Liver (tissue), 3 donors: ENCODE data around the gene MRTFB.
A peak's percentile ranks its signal among the peaks of the same experiment; 100 is the strongest.

Experiments used
- CTCF ChIP-seq: fragments of 150-350 bp; IDR thresholded peaks from 2 replicates; pipeline ENCODE4 v1.5.1; 2017; ENCODE audit warnings: improper control_type of control experiment, low read depth, low read length; ENCODE audit not compliant: missing input control
- EGR1 ChIP-seq, 2 donors: IDR thresholded peaks; 2 replicates each; pipeline ENCODE4 v1.6.1; 2016 to 2018; ENCODE audit warnings: antibody characterized with exemption in 2 of 2, low read depth in 2 of 2
- GABPA ChIP-seq, 2 donors: IDR thresholded peaks in 1 of 2; conservative IDR thresholded peaks in 1 of 2; 2 replicates each; pipeline ENCODE4 v1.6.1; 2016; ENCODE audit warnings: antibody characterized with exemption in 2 of 2, mild to moderate bottlenecking in 1 of 2, moderate library complexity in 1 of 2
- RAD21 ChIP-seq, 2 donors: IDR thresholded peaks; 2 replicates each; pipeline ENCODE4 v1.6.1; 2016; ENCODE audit warnings: antibody characterized with exemption in 2 of 2, mild to moderate bottlenecking in 2 of 2
- REST ChIP-seq: IDR thresholded peaks from 2 replicates; pipeline ENCODE4 v1.6.1; 2016; ENCODE audit warnings: antibody characterized with exemption, mild to moderate bottlenecking
- SP1 ChIP-seq: IDR thresholded peaks from 2 replicates; pipeline ENCODE4 v1.6.1; 2018; ENCODE audit warnings: antibody characterized with exemption, mild to moderate bottlenecking
- TAF1 ChIP-seq: conservative IDR thresholded peaks from 2 replicates; pipeline ENCODE4 v1.6.1; 2016; ENCODE audit warnings: antibody characterized with exemption, mild to moderate bottlenecking
- YY1 ChIP-seq: IDR thresholded peaks from 2 replicates; pipeline ENCODE4 v1.6.1; 2016; ENCODE audit warnings: antibody characterized with exemption, mild to moderate bottlenecking
- ZBTB33 ChIP-seq: IDR thresholded peaks from 2 replicates; pipeline ENCODE4 v1.6.1; 2016; ENCODE audit warnings: antibody characterized with exemption
- donor health status: healthy.
- donor health status: healthy.

- TF ChIP-seq SP1 (peak; percentile 65), REST (no peak), CTCF (no peak), EGR1 (IDR thresholded peaks at IDR 0.05; ENCODE audit: low read depth in 2 of 2) (peak in 1 of 2 donors; percentile 10), YY1 (peak; percentile 80), TAF1 (no peak), RAD21 (IDR thresholded peaks at IDR 0.05) (peak; percentile 36 to 41), GABPA (IDR thresholded peaks at IDR 0.05 in 1 of 2, conservative IDR thresholded peaks at IDR 0.05 in 1 of 2) (no peak), ZBTB33 (peak; percentile 57)
These were observed 80.3 kb downstream of the MRTFB start for GRCh38 chr16:14151256-14152030.
